HG02852 (cell line): Measurements from ENCODE around the gene CKM.
"Not testable (repeated sequence)": the region's sequence is repeated elsewhere in the genome, so short reads cannot be mapped to it uniquely, and the experiment has no call there.

Experiments used
- ATAC-seq: cut with Tn5 transposase; IDR thresholded peaks from one replicate; pipeline ENCODE4 v1.9.1; 2021; ENCODE audit warnings: mild to moderate bottlenecking, moderate library complexity; ENCODE audit not compliant: unreplicated experiment

CKM gene

DNA sequence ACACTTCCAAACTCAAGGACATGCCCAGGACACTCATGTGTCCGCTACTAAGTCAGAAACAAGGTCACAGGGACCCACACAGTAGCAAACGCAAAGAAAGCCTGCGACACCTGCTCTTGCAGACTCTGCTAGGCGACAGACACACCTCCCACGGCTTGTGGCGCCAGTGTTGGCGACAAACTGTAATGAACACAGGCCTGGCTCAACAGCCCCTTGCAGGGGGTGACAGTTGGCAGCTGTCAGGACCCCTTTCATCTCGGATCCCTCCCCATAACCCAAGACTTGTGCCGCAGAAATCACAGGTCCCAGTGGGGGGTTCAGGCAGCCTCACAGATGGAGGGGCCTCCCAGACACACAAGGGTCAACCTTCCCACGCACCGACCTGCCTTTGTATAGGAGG lies 364 bp downstream of the CKM start:
- no peak for ATAC-seq

DNA sequence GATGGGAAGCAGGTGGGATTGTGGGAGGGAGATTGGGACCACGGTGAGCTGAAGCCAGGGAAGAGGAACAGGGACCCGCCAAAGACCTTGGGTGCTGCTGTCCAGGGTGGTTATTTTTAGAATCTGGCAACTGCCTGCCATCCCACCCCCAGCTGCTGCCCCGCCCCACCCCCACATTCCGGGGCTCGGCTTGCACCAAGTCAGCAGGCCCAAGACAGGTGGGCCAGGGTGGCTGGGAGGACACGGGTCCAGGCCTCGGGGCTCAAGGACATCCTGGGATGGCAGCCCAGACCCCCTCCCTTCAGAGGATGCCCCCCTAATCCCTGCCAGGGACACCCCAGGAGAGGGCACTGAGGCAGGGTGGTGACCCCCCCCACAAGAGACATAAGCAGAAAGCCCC lies 827 bp downstream of the CKM start:
- no peak for ATAC-seq

DNA sequence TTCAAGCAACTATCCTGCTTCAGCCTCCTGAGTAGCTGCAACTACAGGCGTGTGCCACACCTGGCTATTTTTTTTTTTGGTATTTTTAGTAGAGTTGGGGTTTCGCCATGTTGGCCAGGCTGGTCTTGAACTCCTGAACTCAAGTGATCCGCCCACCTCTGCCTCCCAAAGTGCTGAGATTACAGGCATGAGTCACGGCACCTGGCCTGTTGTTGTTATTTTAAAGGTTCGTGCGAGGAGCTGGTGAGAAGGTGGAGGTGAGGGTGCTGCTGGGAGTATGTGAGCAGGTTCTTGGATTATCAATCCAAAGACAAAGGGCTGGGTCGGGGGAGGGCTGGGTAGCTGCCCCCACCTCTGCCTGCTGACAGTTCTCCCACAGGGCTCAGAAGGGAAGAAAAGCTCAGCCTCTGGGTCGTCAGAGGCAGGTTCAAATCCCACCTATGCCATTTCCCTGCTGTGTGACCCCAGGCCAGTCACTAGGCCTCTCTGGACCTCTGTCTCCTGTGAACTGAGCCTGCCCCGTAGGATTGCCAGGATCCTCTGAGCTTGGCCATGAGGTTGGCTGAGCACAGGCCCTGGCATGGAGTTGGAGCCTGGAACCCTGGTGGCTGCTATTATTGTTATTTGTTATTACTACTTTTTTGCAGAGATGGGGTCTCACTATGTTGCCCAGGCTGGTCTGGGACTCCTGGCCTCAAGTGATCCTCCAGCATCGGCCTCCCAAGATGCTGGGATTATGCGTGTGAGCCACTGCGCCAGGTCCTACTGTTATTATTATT lies 1.5 kb downstream of the CKM start:
- ATAC-seq = no peak

DNA sequence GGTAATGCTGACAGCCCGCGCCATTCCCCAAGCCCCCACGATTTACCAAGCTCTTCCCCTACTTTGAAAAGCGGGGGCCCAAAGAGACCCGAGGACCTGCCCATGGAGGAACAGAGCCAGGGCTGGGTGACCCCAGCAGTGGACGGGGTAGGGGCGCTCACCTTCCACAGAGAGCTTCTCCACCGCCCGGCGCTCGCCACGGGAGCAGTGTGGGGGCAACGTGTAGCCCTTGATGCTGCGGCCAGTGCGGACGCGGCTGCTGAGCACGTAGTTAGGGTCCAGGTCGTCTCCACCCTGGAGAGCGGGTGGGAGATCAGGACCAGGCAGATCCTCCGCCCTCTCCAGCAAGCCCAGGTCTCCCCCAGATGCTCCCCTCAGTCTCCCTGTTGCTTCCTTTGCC lies 7.4 kb downstream of the CKM start:
- no peak for ATAC-seq

DNA sequence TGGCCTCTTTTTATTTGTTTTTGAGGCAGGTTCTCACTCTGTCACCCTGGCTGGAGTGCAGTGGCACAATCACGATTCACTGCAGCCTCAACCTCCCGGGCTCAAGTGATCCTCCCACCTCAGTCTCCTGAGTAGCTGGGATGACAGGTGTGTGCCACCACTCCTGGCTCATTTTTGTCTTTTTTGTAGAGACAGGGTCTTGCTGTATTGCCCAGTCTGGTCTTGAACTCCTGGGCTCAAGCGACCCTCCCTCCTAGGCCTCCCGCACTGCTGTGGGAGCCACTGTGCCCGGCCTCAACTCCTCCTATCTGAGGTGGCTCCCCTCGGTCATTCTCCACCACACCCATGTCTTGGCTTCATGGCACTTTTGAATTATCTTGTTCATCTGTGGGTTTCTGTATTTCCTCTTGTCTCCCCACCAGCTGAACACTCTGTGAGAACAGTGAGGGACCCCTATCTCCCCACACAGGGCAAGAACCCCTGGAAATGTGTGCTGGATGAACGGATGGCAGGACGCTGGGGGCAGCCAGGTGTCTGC lies 7.9 kb downstream of the CKM start:
- no peak for ATAC-seq

DNA sequence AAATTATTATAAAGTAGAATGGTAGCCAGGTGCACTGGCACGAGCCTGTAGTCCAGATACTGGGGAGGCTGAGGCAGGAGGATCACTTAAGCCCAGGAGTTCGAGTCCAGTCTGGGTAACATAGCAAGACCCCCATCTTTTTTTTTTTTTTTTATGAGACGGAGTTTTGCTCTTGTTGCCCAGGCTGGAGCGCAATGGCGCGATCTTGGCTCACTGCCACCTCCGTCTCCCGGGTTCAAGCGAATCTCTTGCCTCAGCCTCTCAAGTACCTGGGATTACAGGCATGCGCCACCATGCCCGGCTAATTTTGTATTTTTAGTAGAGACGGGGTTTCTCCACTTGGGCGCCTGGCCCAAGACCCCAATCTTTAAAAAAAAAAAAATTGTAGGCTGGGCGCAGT lies 10.4 kb downstream of the CKM start:
- ATAC-seq = not testable (repeated sequence)

DNA sequence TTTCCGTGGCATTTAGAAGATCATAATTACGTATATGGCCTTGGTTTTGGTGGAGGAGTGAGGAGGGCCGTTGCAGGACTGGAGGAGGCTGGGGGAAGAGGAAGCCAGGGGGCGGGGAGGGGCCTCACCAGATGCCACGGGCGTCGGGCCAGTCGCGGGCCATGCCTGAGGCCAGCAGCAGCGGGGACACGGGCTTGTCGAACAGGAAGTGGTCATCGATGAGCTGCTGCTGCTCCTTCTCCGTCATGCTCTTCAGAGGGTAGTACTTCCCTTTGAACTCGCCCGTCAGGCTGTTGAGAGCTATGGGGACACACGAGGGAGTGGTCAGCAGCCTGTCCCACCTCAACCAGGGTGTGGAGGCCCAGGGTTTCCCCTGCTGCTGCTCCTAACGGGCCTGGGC lies 11.1 kb downstream of the CKM start:
- no peak for ATAC-seq

DNA sequence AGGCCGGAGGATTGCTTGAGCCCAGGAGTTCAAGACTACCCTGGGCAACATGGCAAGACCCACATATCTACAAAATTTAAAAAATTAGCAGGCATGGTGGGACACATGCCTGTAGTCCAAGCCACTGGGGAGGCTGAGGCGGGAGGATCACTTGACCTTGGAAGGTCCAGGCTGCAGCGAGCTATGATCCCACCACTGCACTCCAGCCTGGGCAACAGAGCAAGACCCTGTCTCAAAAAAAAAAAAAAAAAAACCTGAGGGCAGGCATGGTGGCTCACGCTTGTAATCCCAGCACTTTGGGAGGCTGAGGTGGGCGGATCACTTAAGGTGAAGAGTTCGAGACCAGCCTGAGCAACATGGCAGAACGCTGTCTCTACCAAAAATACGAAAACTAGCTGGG lies 13.4 kb downstream of the CKM start:
- ATAC-seq = not testable (repeated sequence)

- no peak for ATAC-seq
These were observed 15.3 kb downstream of the CKM start for GRCh38 chr19:45307361-45307760.

- ATAC-seq = no peak
These were observed 16.1 kb downstream of the CKM start for GRCh38 chr19:45306518-45307027.

DNA sequence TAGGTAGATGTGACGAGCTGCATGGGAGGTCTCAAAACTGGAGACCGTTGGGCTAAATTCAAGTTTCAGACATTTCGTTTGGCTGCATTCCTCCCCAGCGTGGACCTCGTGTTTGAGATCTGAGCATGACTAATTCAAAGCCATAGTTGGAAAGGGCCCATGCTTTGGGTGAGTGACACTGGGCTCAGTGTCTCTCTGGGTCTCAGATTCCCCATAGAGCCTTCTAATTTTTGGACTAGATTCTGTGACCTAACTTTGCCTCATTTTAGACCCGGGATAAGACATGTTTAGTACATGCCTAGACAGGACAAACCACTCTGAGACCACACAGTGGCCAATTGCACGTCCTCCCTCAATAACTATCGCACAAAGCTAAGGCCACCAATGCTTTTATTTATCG lies 16.6 kb downstream of the CKM start:
- ATAC-seq = no peak

GRCh38 chr19:45305421-45305820 lies 17.3 kb downstream of the CKM start:
- no peak for ATAC-seq

- ATAC-seq = no peak
These were observed 17.7 kb downstream of the CKM start for GRCh38 chr19:45305007-45305406.

DNA sequence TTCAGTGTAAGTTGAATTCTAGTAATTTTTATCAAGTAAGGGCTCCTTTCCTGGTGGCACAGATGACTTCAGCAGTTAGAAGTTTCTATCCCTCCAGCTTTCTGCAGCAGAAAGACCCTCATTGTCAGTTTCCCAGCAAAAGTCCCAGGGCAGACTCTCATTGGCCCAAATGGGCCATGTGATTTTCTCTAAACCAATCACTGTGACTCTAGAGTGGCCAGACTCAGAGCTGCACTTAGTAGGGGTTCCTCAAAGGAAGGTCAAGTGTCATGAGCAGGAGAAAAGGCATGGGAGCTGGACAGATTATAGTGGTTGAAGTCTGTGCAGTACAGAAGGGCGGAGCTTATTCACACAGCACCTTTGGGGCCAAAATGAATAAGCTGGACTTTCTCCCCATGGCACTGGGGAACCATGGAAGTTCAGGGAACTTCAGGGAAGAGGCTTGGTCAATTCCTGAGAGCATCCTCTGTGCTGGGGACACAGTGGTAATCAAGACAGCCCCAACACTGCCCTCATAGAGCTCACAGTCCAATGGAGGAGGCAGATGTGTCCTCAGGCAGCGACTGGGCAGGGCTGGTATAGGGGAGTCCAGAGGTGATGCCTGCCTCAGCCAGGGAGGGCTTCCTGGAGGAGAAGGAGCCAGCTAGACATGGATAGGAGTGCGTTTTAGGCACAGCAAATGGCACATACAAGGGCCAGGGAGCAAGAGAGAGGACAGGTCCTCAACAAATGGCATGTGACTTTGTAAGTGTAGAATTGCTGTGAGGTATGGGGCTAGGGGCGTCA lies 18.3 kb downstream of the CKM start:
- ATAC-seq = no peak

- ATAC-seq = no peak
These were observed 19.2 kb downstream of the CKM start for GRCh38 chr19:45303269-45304060.

GRCh38 chr19:45302416-45302815 lies 20.3 kb downstream of the CKM start:
- ATAC-seq = no peak

GRCh38 chr19:45299719-45300118 lies 23.0 kb downstream of the CKM start:
- no peak for ATAC-seq

GRCh38 chr19:45298264-45298663 lies 24.4 kb downstream of the CKM start:
- ATAC-seq = no peak

DNA sequence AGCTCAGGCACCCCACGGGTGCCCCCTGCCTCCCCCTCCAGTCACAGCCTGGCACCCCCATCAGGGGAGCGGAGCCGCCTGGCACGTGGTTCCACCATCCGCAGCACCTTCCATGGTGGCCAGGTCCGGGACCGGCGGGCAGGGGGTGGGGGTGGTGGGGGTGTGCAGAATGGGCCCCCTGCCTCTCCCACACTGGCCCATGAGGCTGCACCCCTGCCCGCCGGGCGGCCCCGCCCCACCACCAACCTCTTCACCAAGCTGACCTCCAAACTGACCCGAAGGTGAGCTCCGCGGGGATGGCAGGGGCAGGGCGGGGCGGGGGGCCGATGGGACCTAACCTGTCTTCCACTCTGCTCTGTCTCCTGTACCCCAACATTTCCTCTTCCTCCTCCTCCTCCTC lies 25.0 kb downstream of the CKM start:
- ATAC-seq = no peak

DNA sequence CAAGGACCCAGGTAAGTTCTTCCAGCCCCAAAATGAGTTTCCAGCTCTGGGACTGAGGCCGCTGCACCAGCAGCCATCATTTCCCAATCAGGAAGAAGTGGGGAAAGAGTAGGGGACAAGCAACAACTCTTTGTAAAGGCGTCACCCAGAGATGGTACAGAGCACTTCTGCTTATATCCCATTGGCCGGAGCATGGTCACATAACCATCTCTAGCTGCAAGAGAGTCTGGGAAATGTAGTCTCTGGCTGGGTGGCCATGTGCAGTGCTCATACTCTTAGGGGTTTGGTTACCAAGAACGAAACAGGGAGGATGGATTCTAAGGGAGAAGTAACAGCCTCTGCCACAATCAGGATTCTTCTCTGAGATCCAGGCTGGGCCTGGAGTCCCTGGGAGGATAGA lies 26.3 kb downstream of the CKM start:
- no peak for ATAC-seq

DNA sequence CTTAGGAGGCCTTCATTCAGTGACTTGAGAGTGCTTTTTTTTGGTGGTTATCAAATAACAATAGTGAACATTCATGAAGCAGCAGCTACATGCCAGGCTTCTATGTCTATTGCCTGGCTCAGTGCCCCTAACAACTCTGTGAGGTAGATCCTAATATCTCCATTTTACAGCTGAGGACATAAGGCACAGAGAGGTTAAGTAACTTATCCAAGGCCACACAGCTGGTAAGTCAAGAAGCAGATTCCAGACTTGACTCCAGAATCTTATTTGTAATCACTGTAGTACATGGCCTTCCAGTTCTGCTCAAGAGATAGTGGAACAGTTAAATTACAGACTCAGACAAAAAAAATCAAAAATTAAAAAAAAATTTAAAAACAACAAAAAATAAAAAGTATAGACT lies 26.8 kb downstream of the CKM start:
- ATAC-seq = no peak
